Lower leg skin (tissue), 4 donors: ENCODE data around the gene GNLY. TPM values are rescaled to one million over a fixed set of nuclear protein-coding genes. Genes with fewer than 3 reads are reported as not detected.

Experiments
- DNase-seq, 2 donors: peaks; one replicate each; pipeline ENCODE4 v3.0.0-alpha.2; 2019; ENCODE audit warnings: low spot score in 2 of 2
- H3K4me3 ChIP-seq: fragments of 200-600 bp; sonication (generic); 2 replicates; pipeline ENCODE4 v1.5.1; 2017; ENCODE audit warnings: mild to moderate bottlenecking, low read depth; ENCODE audit not compliant: poor library complexity, severe bottlenecking
- CTCF ChIP-seq, 3 donors: fragments of 450-650 bp; IDR thresholded peaks; one replicate each; pipeline ENCODE4 v1.5.1; 2016; ENCODE audit warnings: antibody characterized with exemption in 3 of 3, mild to moderate bottlenecking in 3 of 3, moderate library complexity in 2 of 3
- POLR2A ChIP-seq, 2 donors: fragments of 450-650 bp; IDR thresholded peaks; one replicate each; pipeline ENCODE4 v1.6.1; 2016 to 2017; ENCODE audit warnings: antibody characterized with exemption in 2 of 2, mild to moderate bottlenecking in 1 of 2, moderate library complexity in 1 of 2
- WGBS, 2 donors: methylation state at CpG; one replicate each; pipeline ENCODE4 v1.1.5; 2018; 5-methylcytosine and 5-hydroxymethylcytosine counted together
- intact Hi-C: fragments of 100-400 bp; cut with DNase I; formaldehyde crosslinking; loops from one replicate; pipeline ENCODE4 v1.15.0; 2023; ENCODE audit warnings: low total_unique reads
- total RNA-seq, 4 donors: library from RNA; depleted of rRNA; stranded (reverse); fragments of >200 nt; gene quantifications; one replicate each; pipeline ENCODE4 v1.1.0, GENCODE V29; 2016

The GNLY gene
- total RNA-seq, 4 donors from 2014 or later = 0.42 to 3.6 (median 1.3) TPM; not detected in 1

- WGBS, 2 donors = 72 to 79% methylated on average over 8 of the region's 8 CpGs
- H3K4me3 ChIP-seq = no peak overlapping the region
- no peak for TF ChIP-seq CTCF (IDR thresholded peaks at IDR 0.05)
- no peak for TF ChIP-seq POLR2A (IDR thresholded peaks at IDR 0.05)
- intact Hi-C loops = no loop called here
- DNase-seq = no peak
These were observed 52.3 kb downstream of the GNLY start for GRCh38 chr2:85746321-85747004.

- DNase-seq = no peak
- 85 to 94% methylated on average over 3 of the region's 3 CpGs for WGBS, 2 donors
- H3K4me3 ChIP-seq = no peak overlapping the region
- TF ChIP-seq CTCF (IDR thresholded peaks at IDR 0.05) (no peak), POLR2A (IDR thresholded peaks at IDR 0.05) (no peak)
- intact Hi-C loops = no loop called here
These were observed 53.3 kb downstream of the GNLY start for GRCh38 chr2:85747441-85747840.

- TF ChIP-seq CTCF (IDR thresholded peaks at IDR 0.05) (no peak), POLR2A (IDR thresholded peaks at IDR 0.05) (no peak)
- WGBS, 2 donors = 81 to 87% methylated on average over 9 of the region's 9 CpGs
- intact Hi-C loops = no loop called here
- DNase-seq = no peak
- H3K4me3 ChIP-seq = no peak overlapping the region
These were observed 54.0 kb downstream of the GNLY start for GRCh38 chr2:85748039-85748734.

Other genes with a start within 250 kb of the GNLY start
- gene MAT2A, start 155.2 kb upstream of the GNLY start, total RNA-seq = 10 to 100 TPM; 71.2 to 96.4 (median 83.0) TPM
- gene GGCX, start 132.9 kb upstream of the GNLY start, total RNA-seq = 10 to 100 TPM; 15.8 to 37.1 (median 25.8) TPM
- 100 to 1,000 TPM in 2 of 4 donors, 10 to 100 TPM in 2; 88.3 to 207 (median 113) TPM for gene VAMP8, start 116.8 kb upstream of the GNLY start, total RNA-seq
- 10 to 100 TPM; 10.1 to 35.6 (median 14.0) TPM for gene VAMP5, start 109.9 kb upstream of the GNLY start, total RNA-seq
- 100 to 1,000 TPM in 3 of 4 donors, 10 to 100 TPM in 1; 63.1 to 114 (median 107) TPM for gene RNF181, start 98.6 kb upstream of the GNLY start, total RNA-seq
- gene TMEM150A, start 91.7 kb upstream of the GNLY start, total RNA-seq = 10 to 100 TPM in 2 of 4 donors, 1 to 10 TPM in 2; 5.8 to 13.7 (median 9.5) TPM
- 10 to 100 TPM; 15.1 to 41.1 (median 19.0) TPM for gene C2orf68, start 82.3 kb upstream of the GNLY start, total RNA-seq
- 100 to 1,000 TPM in 1 of 4 donors, 10 to 100 TPM in 3; 45.6 to 160 (median 67.9) TPM for gene USP39, start 78.2 kb upstream of the GNLY start, total RNA-seq
- gene SFTPB, start 26.2 kb upstream of the GNLY start, total RNA-seq = not detected
- gene ATOH8, start 59.6 kb downstream of the GNLY start, total RNA-seq = 10 to 100 TPM; 27.3 to 79.8 (median 33.7) TPM
- 1 to 10 TPM; 6.9 to 8.6 (median 8.1) TPM for gene ST3GAL5, start 194.6 kb downstream of the GNLY start, total RNA-seq